H1 (cell line): ENCODE measurements around the gene ARID2. TPM values are rescaled to one million over a fixed set of nuclear protein-coding genes. Genes with fewer than 3 reads are reported as not detected.

Experiments
- CTCF ChIA-PET: fragments of 300-600 bp; sonication (Branson Sonifier 250); formaldehyde crosslinking; loops from one replicate; lab custom pipeline; 2021; ENCODE audit not compliant: partially characterized antibody; lab: Charles Lee
- POLR2A ChIA-PET: fragments of 300-600 bp; sonication (Branson Sonifier 250); formaldehyde crosslinking; loops from one replicate; lab custom pipeline; 2021; ENCODE audit warnings: inconsistent platforms; ENCODE audit not compliant: partially characterized antibody; lab: Charles Lee
- DNase-seq, 2 experiments: peaks; one replicate each; pipeline versions ENCODE4 v3.0.0 to v3.0.0-alpha.2; 2010 to 2022; ENCODE audit warnings: low spot score in 2 of 2, low read depth in 1 of 2, mixed read lengths in 1 of 2
- FAIRE-seq: peaks from 2 replicates; lab custom pipeline; 2011; peaks lifted over from hg19 to GRCh38; lab: Jason Lieb, UNC
- H2AFZ ChIP-seq: 2 replicates; pipeline ENCODE4 v1.8.1; 2012; ENCODE audit warnings: low read length, inconsistent platforms
- H2AK5ac ChIP-seq: 2 replicates; pipeline ENCODE4 v1.6.1; 2013; ENCODE audit warnings: low read depth, low read length
- H2BK120ac ChIP-seq: replicated peaks from 2 replicates; pipeline ENCODE3; 2013; ENCODE audit warnings: low read depth, low read length, inconsistent platforms
- H2BK12ac ChIP-seq: 2 replicates; pipeline ENCODE4 v1.6.1; 2013; ENCODE audit warnings: low read depth, low read length
- H2BK15ac ChIP-seq: 2 replicates; pipeline ENCODE4 v1.6.1; 2013; ENCODE audit warnings: low read length
- H2BK20ac ChIP-seq: 2 replicates; pipeline ENCODE4 v1.6.1; 2013; ENCODE audit warnings: low read length
- H2BK5ac ChIP-seq: 2 replicates; pipeline ENCODE4 v1.6.1; 2013; ENCODE audit warnings: low read depth, low read length
- H3K14ac ChIP-seq: 2 replicates; pipeline ENCODE4 v1.6.1; 2013; ENCODE audit warnings: inconsistent platforms; ENCODE audit not compliant: insufficient read length
- H3K18ac ChIP-seq: 2 replicates; pipeline ENCODE4 v1.6.1; 2013; ENCODE audit warnings: low read length; ENCODE audit errors: extremely low read depth
- H3K23ac ChIP-seq: 2 replicates; pipeline ENCODE4 v1.6.1; 2013; ENCODE audit warnings: inconsistent platforms; ENCODE audit not compliant: insufficient read length
- H3K23me2 ChIP-seq: 2 replicates; pipeline ENCODE4 v1.6.1; 2013; ENCODE audit warnings: low read depth, low read length
- H3K27ac ChIP-seq: 2 replicates; pipeline ENCODE4 v1.6.1; 2011; ENCODE audit warnings: low read depth, low read length, inconsistent platforms
- H3K27me3 ChIP-seq, 4 experiments: replicated peaks in 1 of 4; 1 replicate in 1 of 4; 2 replicates in 3 of 4; pipeline versions ENCODE4 v1.6.1 to v1.8.1; 2011 to 2013; ENCODE audit warnings: low read length in 3 of 4, mild to moderate bottlenecking in 3 of 4, inconsistent platforms in 2 of 4, mixed read lengths in 2 of 4, moderate library complexity in 1 of 4; ENCODE audit not compliant: control insufficient read depth in 3 of 4, insufficient read depth in 3 of 4; ENCODE audit errors: extremely low read depth in 1 of 4
- H3K36me3 ChIP-seq, 4 experiments: 2 replicates each; pipeline versions ENCODE4 v1.6.1 to v1.8.1; 2011 to 2013; ENCODE audit warnings: mild to moderate bottlenecking in 4 of 4, low read length in 3 of 4, moderate library complexity in 2 of 4, control low read depth in 1 of 4, inconsistent platforms in 1 of 4; ENCODE audit not compliant: insufficient read depth in 4 of 4, control insufficient read depth in 2 of 4
- H3K4ac ChIP-seq: replicated peaks from 2 replicates; pipeline ENCODE3; 2013; ENCODE audit warnings: low read length, low read depth, mixed read lengths, inconsistent platforms; ENCODE audit not compliant: insufficient read length
- H3K4me1 ChIP-seq, 4 experiments: replicated peaks in 1 of 4; 1 replicate in 1 of 4; 2 replicates in 3 of 4; pipeline versions ENCODE4 v1.6.1 to v1.8.1; 2011 to 2013; ENCODE audit warnings: low read length in 3 of 4, inconsistent platforms in 2 of 4, mixed read lengths in 1 of 4; ENCODE audit not compliant: insufficient read depth in 4 of 4, control insufficient read depth in 3 of 4
- H3K4me2 ChIP-seq, 2 experiments: 2 replicates each; pipeline versions ENCODE4 v1.6.1 to v1.8.1; 2011 to 2013; ENCODE audit warnings: low read depth in 2 of 2, low read length in 2 of 2, control low read depth in 1 of 2, inconsistent platforms in 1 of 2, mild to moderate bottlenecking in 1 of 2; ENCODE audit not compliant: insufficient read depth in 1 of 2
- H3K4me3 ChIP-seq, 4 experiments: fragments of 200-600, 300-600 bp in 1 of 4; sonication (generic), shearing (Covaris generic), sonication (Bioruptor Twin) in 1 of 4; 2 replicates each; pipeline versions ENCODE4 v1.5.1 to v1.8.1; 2011 to 2016; ENCODE audit warnings: low read length in 4 of 4, low read depth in 3 of 4, control low read depth in 2 of 4, inconsistent platforms in 2 of 4, mild to moderate bottlenecking in 2 of 4, mixed read lengths in 1 of 4, moderate library complexity in 1 of 4; ENCODE audit not compliant: insufficient read depth in 2 of 4; ENCODE audit errors: extremely low read depth in 1 of 4
- H3K56ac ChIP-seq: replicated peaks from 2 replicates; pipeline ENCODE3; 2013; ENCODE audit warnings: low read depth, mild to moderate bottlenecking, mixed read lengths, low read length, inconsistent platforms; ENCODE audit not compliant: insufficient read length
- H3K79me1 ChIP-seq: 2 replicates; pipeline ENCODE4 v1.6.1; 2013; ENCODE audit warnings: low read depth, low read length, control low read depth
- H3K79me2 ChIP-seq, 2 experiments: 2 replicates each; pipeline versions ENCODE4 v1.6.1 to v1.8.1; 2012 to 2013; ENCODE audit warnings: low read length in 2 of 2, mild to moderate bottlenecking in 2 of 2, inconsistent platforms in 1 of 2; ENCODE audit not compliant: insufficient read depth in 2 of 2, control insufficient read depth in 1 of 2
- H3K9ac ChIP-seq, 4 experiments: replicated peaks in 1 of 4; 1 replicate in 1 of 4; 2 replicates in 3 of 4; pipeline versions ENCODE4 v1.6.1 to v1.8.1; 2011 to 2013; ENCODE audit warnings: low read depth in 3 of 4, low read length in 3 of 4, control low read depth in 2 of 4, mild to moderate bottlenecking in 2 of 4, moderate library complexity in 2 of 4, inconsistent platforms in 1 of 4; ENCODE audit errors: extremely low read depth in 1 of 4
- H3K9me3 ChIP-seq, 2 experiments: 2 replicates each; pipeline versions ENCODE4 v1.6.1 to v1.8.1; 2012 to 2013; ENCODE audit warnings: mild to moderate bottlenecking in 2 of 2, moderate library complexity in 2 of 2, control low read depth in 1 of 2, inconsistent platforms in 1 of 2, low read depth in 1 of 2, low read length in 1 of 2, mixed read lengths in 1 of 2; ENCODE audit not compliant: insufficient read depth in 2 of 2
- H4K20me1 ChIP-seq, 2 experiments: replicated peaks in 1 of 2; 2 replicates each; pipeline versions ENCODE3 to v1.8.1; 2011 to 2013; ENCODE audit warnings: inconsistent platforms in 2 of 2, low read length in 2 of 2, mild to moderate bottlenecking in 1 of 2; ENCODE audit not compliant: insufficient read depth in 2 of 2, control insufficient read depth in 1 of 2
- H4K5ac ChIP-seq: 2 replicates; pipeline ENCODE4 v1.6.1; 2013; ENCODE audit warnings: low read length, low read depth, mixed read lengths, inconsistent platforms; ENCODE audit not compliant: insufficient read length
- H4K8ac ChIP-seq: 2 replicates; pipeline ENCODE4 v1.8.0; 2013; ENCODE audit warnings: mild to moderate bottlenecking, moderate library complexity, low read length, inconsistent platforms; ENCODE audit not compliant: insufficient read depth; ENCODE audit errors: extremely low read depth
- H4K91ac ChIP-seq: replicated peaks from 2 replicates; pipeline ENCODE3; 2013; ENCODE audit warnings: low read length, mixed read lengths, inconsistent platforms; ENCODE audit not compliant: insufficient read length
- CHD1 ChIP-seq: IDR thresholded peaks from 2 replicates; pipeline ENCODE4 v1.6.1; 2012; ENCODE audit warnings: low read depth, low read length, improper control_type of control experiment
- CTCF ChIP-seq, 3 experiments: IDR thresholded peaks; 1 replicate in 2 of 3; 2 replicates in 1 of 3; pipeline versions ENCODE4 v1.5.1 to v1.6.1; 2011; ENCODE audit warnings: low read length in 3 of 3, mild to moderate bottlenecking in 3 of 3, inconsistent platforms in 2 of 3, low read depth in 1 of 3, moderate library complexity in 1 of 3; ENCODE audit not compliant: insufficient read depth in 1 of 3; ENCODE audit errors: control extremely low read depth in 1 of 3
- whole genome bisulfite sequencing, 2 experiments: shearing (Covaris generic) in 1 of 2; methylation state at CpG; one replicate each; pipeline versions ENCODE4 v1.1.6 to v1.1.7; 2013 to 2015; ENCODE audit warnings: low lambda C conversion rate in 2 of 2, mixed read lengths in 2 of 2, inconsistent platforms in 1 of 2, low coverage in 1 of 2, missing lambda C conversion rate in 1 of 2; ENCODE audit not compliant: insufficient replicate concordance in 2 of 2, insufficient coverage in 1 of 2, insufficient read length in 1 of 2; ENCODE audit errors: extremely low coverage in 1 of 2, missing lambda C conversion rate in 1 of 2; 5-methylcytosine and 5-hydroxymethylcytosine counted together
- polyA plus RNA-seq, 7 experiments: library from polyadenylated mRNA; depleted of rRNA in 3 of 7; stranded (reverse) in 5 of 7; unstranded in 2 of 7; fragments of >200 nt in 5 of 7; fragments of 200-250 nt in 2 of 7; gene quantifications; 1 replicate in 5 of 7; 2 replicates in 1 of 7; 4 replicates in 1 of 7; pipeline versions ENCODE4 v1.2.1 to v1.2.3, GENCODE V29; 2011 to 2013; ENCODE audit warnings: missing spikeins in 2 of 7, mixed read lengths in 2 of 7
- total RNA-seq: library from RNA; stranded (reverse); fragmentation: NEBNext Ultra II Directional; extraction: Animal tissue kit (Norgen Biotek cat#: 25700); gene quantifications from 2 replicates; pipeline ENCODE4 v1.2.1, GENCODE V29; 2021

Gene ARID2
- total and polyA plus RNA-seq, 2 of the 8 experiments (the other 6 are each of a cell fraction or from before 2014, with no cell fraction given), result 32.0 to 45.2 TPM

- Histone ChIP-seq H2BK15ac (no peak overlapping the region), H3K79me2 (no peaks in the 10 kb centered on the region), H3K4me1 (peaks cover 0 to 2% (median 0%) of the 10 kb centered on the region in 4 experiments; a peak in 1 of 7 replicates), H2BK120ac (no peak overlapping the region), H3K18ac (no peak overlapping the region), H2AK5ac (no peak overlapping the region), H4K8ac (no peak overlapping the region), H4K20me1 (peaks cover 1 to 2% of the 10 kb centered on the region in 2 experiments), H3K56ac (no peak overlapping the region), H3K79me1 (no peaks in the 10 kb centered on the region), H3K27ac (no peak overlapping the region), H3K36me3 (peaks cover 0 to 17% (median 1%) of the 10 kb centered on the region in 4 experiments; a peak in 1 of 8 replicates), H3K4ac (no peak overlapping the region), H3K23ac (no peak overlapping the region), H2BK12ac (no peak overlapping the region), H3K9me3 (no peaks in the 10 kb centered on the region), H3K27me3 (no peaks in the 10 kb centered on the region), H4K91ac (no peak overlapping the region), H3K23me2 (no peaks in the 10 kb centered on the region), H3K4me3 (no peak overlapping the region), H2BK20ac (no peak overlapping the region), H2BK5ac (no peak overlapping the region), H2AFZ (no peak overlapping the region), H3K14ac (no peak overlapping the region), H4K5ac (no peak overlapping the region), H3K9ac (no peak overlapping the region), H3K4me2 (no peak overlapping the region)
- 76% methylated on average over 1 of the region's 1 CpG; no CpG with 5 or more reads in 1 of the 2 experiments for WGBS, 2 experiments
- TF ChIP-seq CHD1, result no peak
- peak in 1 of 3 experiments; percentile 14; a peak in 1 of 4 replicates for TF ChIP-seq CTCF (IDR thresholded peaks at IDR 0.05; ENCODE audit: control extremely low read depth in 1 of 3, insufficient read depth in 1 of 3, low read depth in 1 of 3, low read length in 3 of 3)
- ChIA-PET POLR2A (no interaction called here), CTCF (no interaction called here)
- DNase-seq (no peak), FAIRE-seq (no peak)
These were observed 87.1 kb downstream of the ARID2 start for GRCh38 chr12:45816652-45817051.
